ENCODE results near the gene ALKBH3.

DNA sequence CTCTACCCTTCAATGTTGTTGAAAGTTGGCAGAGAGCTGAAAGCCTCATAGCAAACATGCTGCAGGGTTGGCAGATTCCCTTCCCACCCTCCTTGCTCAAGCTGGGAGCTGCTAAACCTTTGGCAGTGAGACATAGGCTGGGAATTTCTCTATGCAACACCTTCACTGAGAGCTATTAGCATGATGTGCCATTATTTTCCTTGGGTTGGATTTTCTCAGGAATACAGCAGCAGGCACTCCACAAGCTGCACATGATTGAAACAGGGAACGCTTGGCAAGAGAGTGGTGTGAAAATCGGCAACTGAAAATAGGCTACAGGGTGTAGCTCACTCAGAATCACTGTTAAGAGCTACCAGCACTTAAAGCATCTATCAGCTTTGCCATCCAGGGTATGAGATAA is 9.6 kb upstream of the ALKBH3 start:
- TF ChIP-seq, protein P1, sequence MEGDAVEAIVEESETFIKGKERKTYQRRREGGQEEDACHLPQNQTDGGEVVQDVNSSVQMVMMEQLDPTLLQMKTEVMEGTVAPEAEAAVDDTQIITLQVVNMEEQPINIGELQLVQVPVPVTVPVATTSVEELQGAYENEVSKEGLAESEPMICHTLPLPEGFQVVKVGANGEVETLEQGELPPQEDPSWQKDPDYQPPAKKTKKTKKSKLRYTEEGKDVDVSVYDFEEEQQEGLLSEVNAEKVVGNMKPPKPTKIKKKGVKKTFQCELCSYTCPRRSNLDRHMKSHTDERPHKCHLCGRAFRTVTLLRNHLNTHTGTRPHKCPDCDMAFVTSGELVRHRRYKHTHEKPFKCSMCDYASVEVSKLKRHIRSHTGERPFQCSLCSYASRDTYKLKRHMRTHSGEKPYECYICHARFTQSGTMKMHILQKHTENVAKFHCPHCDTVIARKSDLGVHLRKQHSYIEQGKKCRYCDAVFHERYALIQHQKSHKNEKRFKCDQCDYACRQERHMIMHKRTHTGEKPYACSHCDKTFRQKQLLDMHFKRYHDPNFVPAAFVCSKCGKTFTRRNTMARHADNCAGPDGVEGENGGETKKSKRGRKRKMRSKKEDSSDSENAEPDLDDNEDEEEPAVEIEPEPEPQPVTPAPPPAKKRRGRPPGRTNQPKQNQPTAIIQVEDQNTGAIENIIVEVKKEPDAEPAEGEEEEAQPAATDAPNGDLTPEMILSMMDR (IDR thresholded peaks at IDR 0.05; ENCODE audit: low read depth, low read length, missing input control), result no peak
- TF ChIP-seq, protein P2, sequence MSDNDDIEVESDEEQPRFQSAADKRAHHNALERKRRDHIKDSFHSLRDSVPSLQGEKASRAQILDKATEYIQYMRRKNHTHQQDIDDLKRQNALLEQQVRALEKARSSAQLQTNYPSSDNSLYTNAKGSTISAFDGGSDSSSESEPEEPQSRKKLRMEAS (IDR thresholded peaks at IDR 0.05), result no peak
- TF ChIP-seq, protein P3, sequence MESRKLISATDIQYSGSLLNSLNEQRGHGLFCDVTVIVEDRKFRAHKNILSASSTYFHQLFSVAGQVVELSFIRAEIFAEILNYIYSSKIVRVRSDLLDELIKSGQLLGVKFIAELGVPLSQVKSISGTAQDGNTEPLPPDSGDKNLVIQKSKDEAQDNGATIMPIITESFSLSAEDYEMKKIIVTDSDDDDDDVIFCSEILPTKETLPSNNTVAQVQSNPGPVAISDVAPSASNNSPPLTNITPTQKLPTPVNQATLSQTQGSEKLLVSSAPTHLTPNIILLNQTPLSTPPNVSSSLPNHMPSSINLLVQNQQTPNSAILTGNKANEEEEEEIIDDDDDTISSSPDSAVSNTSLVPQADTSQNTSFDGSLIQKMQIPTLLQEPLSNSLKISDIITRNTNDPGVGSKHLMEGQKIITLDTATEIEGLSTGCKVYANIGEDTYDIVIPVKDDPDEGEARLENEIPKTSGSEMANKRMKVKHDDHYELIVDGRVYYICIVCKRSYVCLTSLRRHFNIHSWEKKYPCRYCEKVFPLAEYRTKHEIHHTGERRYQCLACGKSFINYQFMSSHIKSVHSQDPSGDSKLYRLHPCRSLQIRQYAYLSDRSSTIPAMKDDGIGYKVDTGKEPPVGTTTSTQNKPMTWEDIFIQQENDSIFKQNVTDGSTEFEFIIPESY (IDR thresholded peaks at IDR 0.05), result no peak
- TF ChIP-seq TAF1 (conservative IDR thresholded peaks at IDR 0.05), result no peak
- TF ChIP-seq SP1 (IDR thresholded peaks at IDR 0.05), result no peak
- TF ChIP-seq ATF3 (IDR thresholded peaks at IDR 0.05), result no peak
- TF ChIP-seq FOXA2 (IDR thresholded peaks at IDR 0.05), result no peak
- TF ChIP-seq RXRA (IDR thresholded peaks at IDR 0.05), result no peak
- no peak for TF ChIP-seq JUND (IDR thresholded peaks at IDR 0.05)
- TF ChIP-seq, protein P4, sequence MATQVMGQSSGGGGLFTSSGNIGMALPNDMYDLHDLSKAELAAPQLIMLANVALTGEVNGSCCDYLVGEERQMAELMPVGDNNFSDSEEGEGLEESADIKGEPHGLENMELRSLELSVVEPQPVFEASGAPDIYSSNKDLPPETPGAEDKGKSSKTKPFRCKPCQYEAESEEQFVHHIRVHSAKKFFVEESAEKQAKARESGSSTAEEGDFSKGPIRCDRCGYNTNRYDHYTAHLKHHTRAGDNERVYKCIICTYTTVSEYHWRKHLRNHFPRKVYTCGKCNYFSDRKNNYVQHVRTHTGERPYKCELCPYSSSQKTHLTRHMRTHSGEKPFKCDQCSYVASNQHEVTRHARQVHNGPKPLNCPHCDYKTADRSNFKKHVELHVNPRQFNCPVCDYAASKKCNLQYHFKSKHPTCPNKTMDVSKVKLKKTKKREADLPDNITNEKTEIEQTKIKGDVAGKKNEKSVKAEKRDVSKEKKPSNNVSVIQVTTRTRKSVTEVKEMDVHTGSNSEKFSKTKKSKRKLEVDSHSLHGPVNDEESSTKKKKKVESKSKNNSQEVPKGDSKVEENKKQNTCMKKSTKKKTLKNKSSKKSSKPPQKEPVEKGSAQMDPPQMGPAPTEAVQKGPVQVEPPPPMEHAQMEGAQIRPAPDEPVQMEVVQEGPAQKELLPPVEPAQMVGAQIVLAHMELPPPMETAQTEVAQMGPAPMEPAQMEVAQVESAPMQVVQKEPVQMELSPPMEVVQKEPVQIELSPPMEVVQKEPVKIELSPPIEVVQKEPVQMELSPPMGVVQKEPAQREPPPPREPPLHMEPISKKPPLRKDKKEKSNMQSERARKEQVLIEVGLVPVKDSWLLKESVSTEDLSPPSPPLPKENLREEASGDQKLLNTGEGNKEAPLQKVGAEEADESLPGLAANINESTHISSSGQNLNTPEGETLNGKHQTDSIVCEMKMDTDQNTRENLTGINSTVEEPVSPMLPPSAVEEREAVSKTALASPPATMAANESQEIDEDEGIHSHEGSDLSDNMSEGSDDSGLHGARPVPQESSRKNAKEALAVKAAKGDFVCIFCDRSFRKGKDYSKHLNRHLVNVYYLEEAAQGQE (IDR thresholded peaks at IDR 0.05), result no peak
- no peak for TF ChIP-seq YY1 (IDR thresholded peaks at IDR 0.05)
- no peak for TF ChIP-seq HNF4A (conservative IDR thresholded peaks at IDR 0.05)
